ENCODE data around the gene CELSR1. TPM values are rescaled to one million over a fixed set of nuclear protein-coding genes. Genes with fewer than 3 reads are reported as not detected.
"Not testable (repeated sequence)": the region's sequence is repeated elsewhere in the genome, so short reads cannot be mapped to it uniquely, and the experiment has no call there.

CELSR1 gene
- total and polyA plus RNA-seq, 7 experiments from 2014 or later: 0.36 to 4.7 (median 0.97) TPM

DNA sequence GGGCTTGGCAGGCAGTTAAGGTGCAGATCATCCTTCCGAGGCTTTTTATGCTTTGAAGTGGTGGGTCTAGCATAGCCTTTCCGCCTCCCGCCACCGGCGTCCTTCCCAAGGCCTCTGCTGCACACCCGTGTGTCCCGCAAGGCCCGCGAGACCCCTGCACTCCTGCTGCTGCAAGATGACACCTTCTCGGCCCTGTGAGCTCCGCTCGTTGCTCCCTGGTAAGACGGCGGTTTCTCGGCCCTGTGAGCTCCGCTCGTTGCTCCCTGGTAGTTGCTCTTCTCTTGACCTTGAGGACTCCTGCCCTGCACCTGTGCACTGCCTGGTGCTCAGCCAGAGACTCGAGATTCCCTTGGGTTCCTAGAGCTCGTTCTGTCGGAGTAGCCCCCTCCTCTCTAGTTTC, 219.8 kb downstream of the CELSR1 start:
- ChIA-PET POLR2A (no interaction called here), CTCF (interaction anchor here (1.1 to 1.4 kb wide), 2 partner anchors 171 to 196 kb away, joined by 3 to 6 read pairs; no protein-coding TSS in a partner anchor)
- H3K4me1 ChIP-seq (ENCODE audit: control insufficient read depth in 2 of 2, insufficient read depth in 2 of 2, low read length in 2 of 2): no peaks in the 10 kb centered on the region
- no peak overlapping the region for H3K4me3 ChIP-seq (ENCODE audit: low read length)
- Mint-ChIP-seq H3K4me3 (no peak overlapping the region), H3K4me1 (no peaks in the 10 kb centered on the region), H3K9me3 (peaks cover 0 to 1% (median 0%) of the 10 kb centered on the region in 11 donors), H3K27me3 (no peaks in the 10 kb centered on the region), H3K27ac (no peak overlapping the region), H3K36me3 (peaks cover 0 to 27% (median 0%) of the 10 kb centered on the region in 5 donors)
- no peaks in the 10 kb centered on the region for H3K27me3 ChIP-seq (ENCODE audit: control insufficient read depth in 2 of 2, insufficient read depth in 2 of 2, low read length in 2 of 2)
- H3K9me3 ChIP-seq (ENCODE audit: control insufficient read depth in 2 of 3, low read length in 3 of 3): no peaks in the 10 kb centered on the region
- ATAC-seq (no peak), DNase-seq (no peak)
- no peak overlapping the region for H3K27ac ChIP-seq (ENCODE audit: low read depth, low read length)
- intact Hi-C loops (cut with micrococcal nuclease): no loop called here
- no peaks in the 10 kb centered on the region for H3K36me3 ChIP-seq (ENCODE audit: control insufficient read depth in 2 of 3, insufficient read depth in 3 of 3, low read length in 3 of 3)

- ChIA-PET CTCF (interaction anchor here (0.7 to 4.6 kb wide), 5 partner anchors 20 to 322 kb away, joined by 3 to 40 read pairs (median 4); no protein-coding TSS in a partner anchor), POLR2A (interaction anchor here (0.7 kb wide), 1 partner anchor 225 kb away, joined by 3 read pairs; no protein-coding TSS in a partner anchor)
- H3K9me3 ChIP-seq (ENCODE audit: control insufficient read depth in 2 of 3, low read length in 3 of 3): no peaks in the 10 kb centered on the region
- H3K4me3 Mint-ChIP-seq: no peak overlapping the region
- intact Hi-C loops (cut with micrococcal nuclease): no loop called here
- H3K4me1 Mint-ChIP-seq: peaks cover 0 to 2% (median 0%) of the 10 kb centered on the region in 7 donors
- peaks cover 0 to 1% (median 0%) of the 10 kb centered on the region in 11 donors for H3K9me3 Mint-ChIP-seq
- no peaks in the 10 kb centered on the region for H3K27me3 ChIP-seq (ENCODE audit: control insufficient read depth in 2 of 2, insufficient read depth in 2 of 2, low read length in 2 of 2)
- H3K4me1 ChIP-seq (ENCODE audit: control insufficient read depth in 2 of 2, insufficient read depth in 2 of 2, low read length in 2 of 2): no peaks in the 10 kb centered on the region
- ATAC-seq (no peak), DNase-seq (no peak)
- H3K27ac Mint-ChIP-seq: no peak overlapping the region
- no peak overlapping the region for H3K4me3 ChIP-seq (ENCODE audit: low read length)
- H3K36me3 Mint-ChIP-seq: peaks cover 0 to 27% (median 0%) of the 10 kb centered on the region in 5 donors
- no peaks in the 10 kb centered on the region for H3K36me3 ChIP-seq (ENCODE audit: control insufficient read depth in 2 of 3, insufficient read depth in 3 of 3, low read length in 3 of 3)
- H3K27ac ChIP-seq (ENCODE audit: low read depth, low read length): no peak overlapping the region
- no peaks in the 10 kb centered on the region for H3K27me3 Mint-ChIP-seq
Observed at GRCh38 chr22:46315976-46316375, 221.4 kb downstream of the CELSR1 start.

GRCh38 chr22:46312848-46313247, 224.6 kb downstream of the CELSR1 start:
- H3K9me3 ChIP-seq (ENCODE audit: control insufficient read depth in 2 of 3, low read length in 3 of 3); H3K4me1 ChIP-seq (ENCODE audit: control insufficient read depth in 2 of 2, insufficient read depth in 2 of 2, low read length in 2 of 2); H3K27me3 Mint-ChIP-seq; H3K9me3 Mint-ChIP-seq; H3K27ac Mint-ChIP-seq; H3K4me3 Mint-ChIP-seq; H3K27me3 ChIP-seq (ENCODE audit: control insufficient read depth in 2 of 2, insufficient read depth in 2 of 2, low read length in 2 of 2); H3K4me3 ChIP-seq (ENCODE audit: low read length); H3K36me3 ChIP-seq (ENCODE audit: control insufficient read depth in 2 of 3, insufficient read depth in 3 of 3, low read length in 3 of 3); H3K27ac ChIP-seq (ENCODE audit: low read depth, low read length); DNase-seq; POLR2A ChIA-PET; H3K4me1 Mint-ChIP-seq; ATAC-seq: not testable (repeated sequence)
- H3K36me3 Mint-ChIP-seq: peaks cover 0 to 26% (median 0%) of the 10 kb centered on the region in 5 donors
- CTCF ChIA-PET: interaction anchor here (0.6 to 4.6 kb wide), 3 partner anchors 67 to 673 kb away, joined by 3 to 40 read pairs (median 3); no protein-coding TSS in a partner anchor
- intact Hi-C loops (cut with micrococcal nuclease): loop anchor here (5.0 kb wide), 2 partner anchors 301 to 306 kb away; no protein-coding TSS in a partner anchor

GRCh38 chr22:46312056-46312455, 225.4 kb downstream of the CELSR1 start:
- H3K4me3 Mint-ChIP-seq: no peak overlapping the region
- H3K4me3 ChIP-seq (ENCODE audit: low read length): no peak overlapping the region
- H3K36me3 Mint-ChIP-seq: peaks cover 0 to 21% (median 0%) of the 10 kb centered on the region in 5 donors
- ChIA-PET POLR2A (no interaction called here), CTCF (interaction anchor here (1.0 to 4.6 kb wide), 3 partner anchors 13 to 316 kb away, joined by 3 to 40 read pairs (median 5); no protein-coding TSS in a partner anchor)
- no peaks in the 10 kb centered on the region for H3K4me1 ChIP-seq (ENCODE audit: control insufficient read depth in 2 of 2, insufficient read depth in 2 of 2, low read length in 2 of 2)
- H3K27me3 ChIP-seq (ENCODE audit: control insufficient read depth in 2 of 2, insufficient read depth in 2 of 2, low read length in 2 of 2): no peaks in the 10 kb centered on the region
- no peaks in the 10 kb centered on the region for H3K9me3 Mint-ChIP-seq
- no peak for ATAC-seq
- no peak overlapping the region for H3K27ac Mint-ChIP-seq
- H3K27me3 Mint-ChIP-seq: no peaks in the 10 kb centered on the region
- H3K27ac ChIP-seq (ENCODE audit: low read depth, low read length): no peak overlapping the region
- no peak for DNase-seq
- no peaks in the 10 kb centered on the region for H3K9me3 ChIP-seq (ENCODE audit: control insufficient read depth in 2 of 3, low read length in 3 of 3)
- no peaks in the 10 kb centered on the region for H3K36me3 ChIP-seq (ENCODE audit: control insufficient read depth in 2 of 3, insufficient read depth in 3 of 3, low read length in 3 of 3)
- intact Hi-C loops (cut with micrococcal nuclease): loop anchor here (5.0 kb wide), 2 partner anchors 300 to 305 kb away; no protein-coding TSS in a partner anchor
- peaks cover 0 to 10% (median 0%) of the 10 kb centered on the region in 7 donors for H3K4me1 Mint-ChIP-seq

Other genes starting within 250 kb of the CELSR1 start
- gene GTSE1, start 240.8 kb downstream of the CELSR1 start, total RNA-seq: 10 to 100 TPM in 1 of 5 experiments, under 1 TPM in 2, not detected in 2; 0.30 to 55.5 (median 0.61) TPM
- not detected for gene GTSE1, start 240.8 kb downstream of the CELSR1 start, polyA plus RNA-seq
- 10 to 100 TPM; 56.9 to 92.1 (median 70.3) TPM for gene TRMU, start 201.9 kb downstream of the CELSR1 start, total RNA-seq
- 10 to 100 TPM; 17.9 to 21.1 TPM for gene TRMU, start 201.9 kb downstream of the CELSR1 start, polyA plus RNA-seq
- gene GRAMD4, start 82.8 kb upstream of the CELSR1 start, total RNA-seq: 10 to 100 TPM; 13.9 to 48.5 (median 15.6) TPM
- 1 to 10 TPM; 2.1 to 2.8 TPM for gene GRAMD4, start 82.8 kb upstream of the CELSR1 start, polyA plus RNA-seq
- 100 to 1,000 TPM in 2 of 5 experiments, 10 to 100 TPM in 3; 55.8 to 138 (median 72.4) TPM for gene CERK, start 200.6 kb upstream of the CELSR1 start, total RNA-seq
- gene CERK, start 200.6 kb upstream of the CELSR1 start, polyA plus RNA-seq: 10 to 100 TPM; 40.4 to 66.7 TPM
- 10 to 100 TPM; 37.5 to 50.1 (median 43.4) TPM for gene TBC1D22A, start 225.0 kb upstream of the CELSR1 start, total RNA-seq
- 10 to 100 TPM; 18.6 to 25.3 TPM for gene TBC1D22A, start 225.0 kb upstream of the CELSR1 start, polyA plus RNA-seq

Data from naive thymus-derived CD4-positive, alpha-beta T cell (primary cell).